ENCODE data around the gene PCNX2.

PCNX2 gene

GRCh38 chr1:232996143-232996542 is 299.4 kb downstream of the PCNX2 start:
- no peak for TF ChIP-seq CTCF (IDR thresholded peaks at IDR 0.05; ENCODE audit: low read depth, low read length)
- no peak overlapping the region for H3K4me3 ChIP-seq (ENCODE audit: low read depth, low read length)

GRCh38 chr1:232995189-232995588 is 300.3 kb downstream of the PCNX2 start:
- no peak for TF ChIP-seq CTCF (IDR thresholded peaks at IDR 0.05; ENCODE audit: low read depth, low read length)
- H3K4me3 ChIP-seq (ENCODE audit: low read depth, low read length): no peak overlapping the region

- no peak overlapping the region for H3K4me3 ChIP-seq (ENCODE audit: low read depth, low read length)
- no peak for TF ChIP-seq CTCF (IDR thresholded peaks at IDR 0.05; ENCODE audit: low read depth, low read length)
These were observed 302.0 kb downstream of the PCNX2 start for GRCh38 chr1:232993555-232993954.

GRCh38 chr1:232992227-232992626 is 303.3 kb downstream of the PCNX2 start:
- H3K4me3 ChIP-seq (ENCODE audit: low read depth, low read length): no peak overlapping the region
- TF ChIP-seq CTCF (IDR thresholded peaks at IDR 0.05; ENCODE audit: low read depth, low read length): no peak

GRCh38 chr1:232991238-232991637 is 304.3 kb downstream of the PCNX2 start:
- no peak for TF ChIP-seq CTCF (IDR thresholded peaks at IDR 0.05; ENCODE audit: low read depth, low read length)
- H3K4me3 ChIP-seq (ENCODE audit: low read depth, low read length): no peak overlapping the region

- no peak for TF ChIP-seq CTCF (IDR thresholded peaks at IDR 0.05; ENCODE audit: low read depth, low read length)
- H3K4me3 ChIP-seq (ENCODE audit: low read depth, low read length): no peak overlapping the region
These were observed 305.1 kb downstream of the PCNX2 start for GRCh38 chr1:232990176-232991128.

GRCh38 chr1:232988572-232989040 is 306.9 kb downstream of the PCNX2 start:
- TF ChIP-seq CTCF (IDR thresholded peaks at IDR 0.05; ENCODE audit: low read depth, low read length): no peak

More at GRCh38 chr1:232988572-232989040, 306.9 kb downstream of the PCNX2 start:
- no peak overlapping the region for H3K4me3 ChIP-seq (ENCODE audit: low read depth, low read length)
